Right atrium auricular region (tissue), 2 donors: Measurements from ENCODE around the gene PES1. TPM values are rescaled to one million over a fixed set of nuclear protein-coding genes. Genes with fewer than 3 reads are reported as not detected.

Source experiments
- DNase-seq: peaks from one replicate; pipeline ENCODE4 v3.0.0-alpha.2; 2019; ENCODE audit warnings: low spot score
- H3K27ac ChIP-seq, 2 donors: fragments of 200-600 bp; sonication (generic); 1 replicate in 1 of 2; 2 replicates in 1 of 2; pipeline ENCODE4 v1.5.1; 2016 to 2019
- H3K27me3 ChIP-seq, 2 donors: fragments of 200-600 bp; sonication (generic); one replicate each; pipeline versions ENCODE4 v1.5.1 to v1.6.0; 2017 to 2019
- H3K36me3 ChIP-seq: fragments of 200-600 bp; sonication (generic); one replicate; pipeline ENCODE4 v1.5.1; 2016
- H3K4me1 ChIP-seq, 2 donors: fragments of 200-600 bp; sonication (generic); one replicate each; pipeline versions ENCODE4 v1.5.1 to v1.6.0; 2017 to 2019
- H3K4me3 ChIP-seq, 2 donors: fragments of 200-600 bp; sonication (generic); 1 replicate in 1 of 2; 2 replicates in 1 of 2; pipeline ENCODE4 v1.5.1; 2017 to 2019; ENCODE audit warnings: mild to moderate bottlenecking in 1 of 2, moderate library complexity in 1 of 2
- H3K9me3 ChIP-seq, 2 donors: fragments of 200-600 bp; sonication (generic); one replicate each; pipeline ENCODE4 v1.5.1; 2019
- CTCF ChIP-seq, 2 donors: fragments of 200-600 bp; sonication (generic); IDR thresholded peaks; one replicate each; pipeline ENCODE4 v1.5.1; 2019; ENCODE audit warnings: antibody characterized with exemption in 2 of 2
- total RNA-seq, 2 donors: library from RNA; depleted of rRNA; stranded (reverse); fragments of >200 nt; gene quantifications; one replicate each; pipeline ENCODE4 v1.1.0, GENCODE V29; 2016

Gene PES1
- total RNA-seq, 2 donors from 2014 or later, result 13.2 to 33.5 TPM

- TF ChIP-seq CTCF (IDR thresholded peaks at IDR 0.05), result no peak
- no peaks in the 10 kb centered on the region for H3K9me3 ChIP-seq
- no peak overlapping the region for H3K27ac ChIP-seq
- DNase-seq, result no peak
- H3K4me3 ChIP-seq, result no peak overlapping the region
- no peaks in the 10 kb centered on the region for H3K4me1 ChIP-seq
- H3K27me3 ChIP-seq, result no peaks in the 10 kb centered on the region
- H3K36me3 ChIP-seq, result no peaks in the 10 kb centered on the region
Observed at GRCh38 chr22:30526656-30527055, 65.1 kb downstream of the PES1 start.

Other genes starting within 250 kb of the PES1 start
- 10 to 100 TPM; 52.3 to 81.1 TPM for gene SF3A1, start 235.0 kb downstream of the PES1 start, total RNA-seq
- under 1 TPM; 0.26 to 0.55 TPM for gene CCDC157, start 234.9 kb downstream of the PES1 start, total RNA-seq
- 1 to 10 TPM; 5.6 to 7.5 TPM for gene RNF215, start 204.5 kb downstream of the PES1 start, total RNA-seq
- 1 to 10 TPM in 1 of 2 donors, under 1 TPM in 1; 0.89 to 2.8 TPM for gene SEC14L2, start 194.9 kb downstream of the PES1 start, total RNA-seq
- gene MTFP1, start 166.1 kb downstream of the PES1 start, total RNA-seq, result 10 to 100 TPM; 18.4 to 38.8 TPM
- not detected for gene SEC14L3, start 119.9 kb downstream of the PES1 start, total RNA-seq
- gene SEC14L4, start 86.2 kb downstream of the PES1 start, total RNA-seq, result not detected
- gene SEC14L6, start 45.2 kb downstream of the PES1 start, total RNA-seq, result 1 to 10 TPM in 1 of 2 donors, under 1 TPM in 1; 0.11 to 1.1 TPM
- 1 to 10 TPM in 1 of 2 donors, under 1 TPM in 1; 0.33 to 1.7 TPM for gene GAL3ST1, start 17.2 kb downstream of the PES1 start, total RNA-seq
- gene TCN2, start 15.3 kb upstream of the PES1 start, total RNA-seq, result 10 to 100 TPM; 28.7 to 38.2 TPM
- gene SLC35E4, start 43.9 kb upstream of the PES1 start, total RNA-seq, result 1 to 10 TPM; 4.0 to 9.1 TPM
- gene DUSP18, start 76.0 kb upstream of the PES1 start, total RNA-seq, result 1 to 10 TPM; 1.8 to 4.9 TPM
- 10 to 100 TPM in 1 of 2 donors, 1 to 10 TPM in 1; 4.0 to 16.8 TPM for gene OSBP2, start 103.0 kb upstream of the PES1 start, total RNA-seq